ENCODE results near the gene RBM39.
"Not testable (repeated sequence)": the region's sequence is repeated elsewhere in the genome, so short reads cannot be mapped to it uniquely, and the experiment has no call there.

RBM39 gene

GRCh38 chr20:35710039-35710438 is 32.0 kb downstream of the RBM39 start:
- H3K27me3 ChIP-seq (replicated peaks; ENCODE audit: control insufficient read depth, insufficient read depth, low read length): no peaks in the 10 kb centered on the region
- no peak overlapping the region for H3K4me3 ChIP-seq (replicated peaks; ENCODE audit: low read depth, low read length)
- no peak for TF ChIP-seq CTCF (IDR thresholded peaks at IDR 0.05; ENCODE audit: insufficient read depth, low read length, poor library complexity, severe bottlenecking)
- peaks cover 18% of the 10 kb centered on the region for H3K36me3 ChIP-seq (ENCODE audit: control insufficient read depth, insufficient read depth, low read length)
- no peak for DNase-seq (ENCODE audit: extremely low read depth, insufficient read length)

GRCh38 chr20:35709259-35709658 is 32.8 kb downstream of the RBM39 start:
- H3K36me3 ChIP-seq (ENCODE audit: control insufficient read depth, insufficient read depth, low read length): peaks cover 22% of the 10 kb centered on the region
- no peak for TF ChIP-seq CTCF (IDR thresholded peaks at IDR 0.05; ENCODE audit: insufficient read depth, low read length, poor library complexity, severe bottlenecking)

GRCh38 chr20:35708502-35708901 is 33.6 kb downstream of the RBM39 start:
- no peak for TF ChIP-seq CTCF (IDR thresholded peaks at IDR 0.05; ENCODE audit: insufficient read depth, low read length, poor library complexity, severe bottlenecking)
- peaks cover 19% of the 10 kb centered on the region for H3K36me3 ChIP-seq (ENCODE audit: control insufficient read depth, insufficient read depth, low read length)
- H3K4me3 ChIP-seq (replicated peaks; ENCODE audit: low read depth, low read length): no peak overlapping the region
- DNase-seq (ENCODE audit: extremely low read depth, insufficient read length): no peak
- H3K27me3 ChIP-seq (replicated peaks; ENCODE audit: control insufficient read depth, insufficient read depth, low read length): no peaks in the 10 kb centered on the region

More at GRCh38 chr20:35709259-35709658, 32.8 kb downstream of the RBM39 start:
- no peak for DNase-seq (ENCODE audit: extremely low read depth, insufficient read length)
- no peaks in the 10 kb centered on the region for H3K27me3 ChIP-seq (replicated peaks; ENCODE audit: control insufficient read depth, insufficient read depth, low read length)
- no peak overlapping the region for H3K4me3 ChIP-seq (replicated peaks; ENCODE audit: low read depth, low read length)

GRCh38 chr20:35706591-35707529 is 35.2 kb downstream of the RBM39 start:
- peaks cover 15% of the 10 kb centered on the region for H3K36me3 ChIP-seq (ENCODE audit: control insufficient read depth, insufficient read depth, low read length)
- DNase-seq (ENCODE audit: extremely low read depth, insufficient read length); H3K27me3 ChIP-seq (replicated peaks; ENCODE audit: control insufficient read depth, insufficient read depth, low read length); H3K4me3 ChIP-seq (replicated peaks; ENCODE audit: low read depth, low read length): not testable (repeated sequence)

GRCh38 chr20:35705894-35706293 is 36.2 kb downstream of the RBM39 start:
- not testable (repeated sequence) for H3K4me3 ChIP-seq (replicated peaks; ENCODE audit: low read depth, low read length); H3K27me3 ChIP-seq (replicated peaks; ENCODE audit: control insufficient read depth, insufficient read depth, low read length); DNase-seq (ENCODE audit: extremely low read depth, insufficient read length)
- H3K36me3 ChIP-seq (ENCODE audit: control insufficient read depth, insufficient read depth, low read length): peaks cover 14% of the 10 kb centered on the region

- no peak for TF ChIP-seq CTCF (IDR thresholded peaks at IDR 0.05; ENCODE audit: insufficient read depth, low read length, poor library complexity, severe bottlenecking)
- H3K4me3 ChIP-seq (replicated peaks; ENCODE audit: low read depth, low read length): no peak overlapping the region
- no peaks in the 10 kb centered on the region for H3K27me3 ChIP-seq (replicated peaks; ENCODE audit: control insufficient read depth, insufficient read depth, low read length)
- H3K36me3 ChIP-seq (ENCODE audit: control insufficient read depth, insufficient read depth, low read length): peaks cover 14% of the 10 kb centered on the region
- DNase-seq (ENCODE audit: extremely low read depth, insufficient read length): no peak
These were observed 37.4 kb downstream of the RBM39 start for GRCh38 chr20:35704514-35705261.
